HG03521 (cell line): ENCODE data around the gene FOXM1.
A peak's percentile ranks its signal among the peaks of the same experiment; 100 is the strongest.

Experiments
- ATAC-seq: cut with Tn5 transposase; IDR thresholded peaks from one replicate; pipeline ENCODE4 v1.9.1; 2021; ENCODE audit warnings: mild to moderate bottlenecking, moderate library complexity; ENCODE audit not compliant: unreplicated experiment

The FOXM1 gene

GRCh38 chr12:2841056-2841650, 35.8 kb downstream of the FOXM1 start:
- no peak for ATAC-seq

- no peak for ATAC-seq
Observed at GRCh38 chr12:2836574-2836973, 40.4 kb downstream of the FOXM1 start.

GRCh38 chr12:2835691-2836403, 41.1 kb downstream of the FOXM1 start:
- no peak for ATAC-seq

- ATAC-seq = no peak
Observed at GRCh38 chr12:2834581-2835491, 42.1 kb downstream of the FOXM1 start, which contains the start of gene NRIP2. TSS of gene NRIP2 (minus strand) at chr12:2835035. CDS start at chr12:2834983, 52 bp downstream.

GRCh38 chr12:2833810-2834209, 43.2 kb downstream of the FOXM1 start:
- ATAC-seq = no peak

GRCh38 chr12:2833327-2833726, 43.6 kb downstream of the FOXM1 start:
- ATAC-seq = no peak

- no peak for ATAC-seq
Observed at GRCh38 chr12:2832550-2833127, 44.3 kb downstream of the FOXM1 start.

GRCh38 chr12:2829275-2829674, 47.7 kb downstream of the FOXM1 start:
- no peak for ATAC-seq

- no peak for ATAC-seq
Observed at GRCh38 chr12:2826721-2827515, 50.1 kb downstream of the FOXM1 start.

- ATAC-seq = no peak
Observed at GRCh38 chr12:2826036-2826435, 50.9 kb downstream of the FOXM1 start.

GRCh38 chr12:2825132-2825531, 51.8 kb downstream of the FOXM1 start:
- no peak for ATAC-seq

- ATAC-seq = no peak
Observed at GRCh38 chr12:2824541-2824940, 52.4 kb downstream of the FOXM1 start.

GRCh38 chr12:2823483-2823882, 53.5 kb downstream of the FOXM1 start:
- no peak for ATAC-seq

GRCh38 chr12:2820432-2820831, 56.5 kb downstream of the FOXM1 start:
- ATAC-seq = no peak

GRCh38 chr12:2819810-2820209, 57.2 kb downstream of the FOXM1 start:
- ATAC-seq = no peak

GRCh38 chr12:2813214-2814185, 63.5 kb downstream of the FOXM1 start:
- no peak for ATAC-seq

- peak; percentile 93 for ATAC-seq
Observed at GRCh38 chr12:2812290-2813213, 64.4 kb downstream of the FOXM1 start, which contains the start of gene ITFG2. TSS of gene ITFG2 (plus strand) at chr12:2812668. CDS start at chr12:2812761, 93 bp downstream.

- no peak for ATAC-seq
Observed at GRCh38 chr12:2811801-2812200, 65.2 kb downstream of the FOXM1 start.
